HG03280 (cell line): ENCODE data around the gene ZNF334.

Experiments
- ATAC-seq: cut with Tn5 transposase; IDR thresholded peaks from one replicate; pipeline ENCODE4 v1.9.1; 2021; ENCODE audit warnings: mild to moderate bottlenecking, moderate library complexity; ENCODE audit not compliant: unreplicated experiment

Gene ZNF334

DNA sequence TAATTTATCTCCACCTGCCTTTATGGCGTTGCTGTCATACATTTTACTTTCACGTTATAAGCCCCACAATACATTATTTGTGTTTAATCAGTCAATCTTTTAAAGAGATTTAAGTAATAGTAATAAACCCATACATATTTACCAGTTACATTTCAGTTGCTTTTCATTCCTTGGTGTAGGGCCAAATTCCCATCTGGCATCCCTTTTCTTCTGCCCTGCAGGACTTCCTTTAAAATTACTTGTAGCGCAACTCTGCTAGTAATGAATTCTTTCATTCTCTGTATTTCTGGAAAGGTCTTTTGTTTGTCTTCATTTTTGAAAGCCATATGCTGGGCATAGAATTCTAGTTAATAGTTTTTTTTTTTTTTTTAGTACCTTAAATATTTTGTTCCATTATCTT lies 24.9 kb downstream of the ZNF334 start:
- ATAC-seq = no peak

DNA sequence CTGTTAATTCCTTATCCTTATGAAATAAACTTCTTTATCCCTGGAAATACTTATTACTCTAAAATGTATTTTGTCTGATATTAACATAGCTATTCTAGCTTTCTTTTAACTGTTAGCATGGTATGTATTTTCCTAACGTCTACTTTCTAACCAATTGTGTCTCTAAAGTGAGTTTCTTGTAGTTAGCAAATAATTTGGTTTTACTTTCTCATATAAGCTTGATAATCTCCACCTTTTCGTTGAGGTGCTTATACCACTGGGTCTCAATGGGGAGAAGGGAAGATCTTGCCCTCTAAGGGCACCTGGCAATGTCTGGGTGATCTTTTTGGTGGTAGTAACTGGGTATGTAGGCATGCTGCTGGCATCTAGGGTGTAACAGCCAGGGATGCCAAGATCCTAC lies 25.7 kb downstream of the ZNF334 start:
- ATAC-seq = no peak

GRCh38 chr20:46485431-46485830 lies 27.9 kb downstream of the ZNF334 start:
- no peak for ATAC-seq

- no peak for ATAC-seq
These were observed 28.4 kb downstream of the ZNF334 start for GRCh38 chr20:46484954-46485353.

GRCh38 chr20:46483879-46484278 lies 29.5 kb downstream of the ZNF334 start:
- no peak for ATAC-seq

GRCh38 chr20:46482864-46483263 lies 30.5 kb downstream of the ZNF334 start:
- no peak for ATAC-seq

GRCh38 chr20:46477640-46478039 lies 35.7 kb downstream of the ZNF334 start:
- ATAC-seq = no peak

GRCh38 chr20:46477225-46477624 lies 36.1 kb downstream of the ZNF334 start:
- no peak for ATAC-seq

GRCh38 chr20:46468508-46468907 lies 44.9 kb downstream of the ZNF334 start:
- no peak for ATAC-seq

GRCh38 chr20:46464451-46464850 lies 48.9 kb downstream of the ZNF334 start:
- no peak for ATAC-seq

DNA sequence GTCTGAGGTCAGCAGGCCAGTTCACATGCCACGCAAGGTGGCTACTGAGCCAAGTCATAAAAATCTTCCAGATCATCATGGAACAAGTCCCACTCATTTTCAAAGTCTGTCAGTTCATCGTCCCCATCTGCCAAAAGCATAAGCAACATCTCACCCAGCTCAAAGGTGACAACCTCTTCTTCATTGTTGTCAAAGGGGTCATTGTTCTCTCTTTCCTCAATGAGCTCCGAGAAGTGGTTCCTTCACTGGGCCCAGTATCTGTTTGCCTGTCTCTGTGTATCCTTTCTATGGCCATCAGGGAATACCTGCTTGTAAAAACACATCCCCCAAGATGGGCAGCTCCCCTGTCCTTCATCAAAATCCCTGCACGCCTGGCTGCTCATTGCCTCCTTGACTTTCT lies 49.5 kb downstream of the ZNF334 start:
- ATAC-seq = no peak

GRCh38 chr20:46461808-46462207 lies 51.6 kb downstream of the ZNF334 start:
- ATAC-seq = no peak

GRCh38 chr20:46458866-46459750 lies 54.3 kb downstream of the ZNF334 start:
- no peak for ATAC-seq

DNA sequence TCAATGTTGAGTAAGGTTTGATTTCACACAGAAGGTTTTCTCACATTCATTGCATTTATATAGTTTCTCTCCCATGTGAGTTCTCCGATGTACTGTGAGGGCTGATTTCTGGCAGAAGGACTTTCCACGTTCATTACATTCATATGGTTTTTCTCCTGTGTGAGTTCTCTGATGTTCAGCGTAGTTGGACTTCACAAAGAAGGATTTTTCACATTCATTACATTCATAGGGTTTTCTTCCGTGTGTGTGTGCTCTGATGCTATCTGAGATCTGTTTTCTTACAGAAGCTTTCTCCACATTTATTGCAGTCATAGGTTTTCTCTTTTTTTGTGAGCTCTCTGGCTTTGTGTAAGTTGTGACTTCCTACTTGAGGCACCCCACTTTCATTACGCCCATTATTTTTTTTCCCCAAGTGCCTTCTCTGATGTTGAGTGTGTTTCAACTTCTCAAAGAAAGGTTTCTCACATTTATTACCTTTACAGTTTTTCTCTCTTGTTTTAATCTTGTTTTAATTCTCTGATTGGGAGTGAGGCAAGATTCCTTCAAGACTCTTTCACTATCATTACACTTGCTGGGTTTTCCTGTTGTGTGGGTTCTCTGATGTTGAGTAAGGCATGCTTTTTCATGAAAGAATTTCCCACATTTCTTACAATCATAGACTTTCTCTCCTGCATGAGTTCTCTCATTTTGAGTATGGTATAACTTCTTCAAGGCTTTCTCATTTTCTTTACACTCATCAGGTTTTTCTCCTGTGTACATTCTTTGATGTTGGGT lies 56.9 kb downstream of the ZNF334 start:
- no peak for ATAC-seq

- no peak for ATAC-seq
These were observed 57.6 kb downstream of the ZNF334 start for GRCh38 chr20:46455729-46456128.
